HG02852 (cell line): ENCODE results near the gene TENT5C.

Experiments used
- ATAC-seq: cut with Tn5 transposase; IDR thresholded peaks from one replicate; pipeline ENCODE4 v1.9.1; 2021; ENCODE audit warnings: mild to moderate bottlenecking, moderate library complexity; ENCODE audit not compliant: unreplicated experiment

Gene TENT5C

DNA sequence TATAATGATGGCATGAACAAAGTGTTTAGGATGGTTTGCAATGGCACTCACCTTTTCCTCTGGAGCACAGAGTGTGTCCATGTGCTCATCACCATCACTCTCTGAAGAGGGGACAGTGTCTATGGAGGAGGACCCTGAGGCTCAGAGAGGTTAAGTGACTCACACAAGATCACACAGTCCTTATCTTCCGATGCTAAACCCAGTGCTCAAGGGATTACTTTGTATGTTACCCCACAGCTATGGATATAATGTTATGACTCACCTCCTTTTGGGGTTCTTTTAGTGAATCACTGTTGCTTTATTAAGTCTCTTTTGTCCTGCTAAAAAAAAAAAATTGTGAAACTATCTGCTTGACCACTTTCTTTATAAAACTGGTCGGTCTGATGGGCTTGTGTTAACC lies 67.6 kb downstream of the TENT5C start:
- no peak for ATAC-seq

DNA sequence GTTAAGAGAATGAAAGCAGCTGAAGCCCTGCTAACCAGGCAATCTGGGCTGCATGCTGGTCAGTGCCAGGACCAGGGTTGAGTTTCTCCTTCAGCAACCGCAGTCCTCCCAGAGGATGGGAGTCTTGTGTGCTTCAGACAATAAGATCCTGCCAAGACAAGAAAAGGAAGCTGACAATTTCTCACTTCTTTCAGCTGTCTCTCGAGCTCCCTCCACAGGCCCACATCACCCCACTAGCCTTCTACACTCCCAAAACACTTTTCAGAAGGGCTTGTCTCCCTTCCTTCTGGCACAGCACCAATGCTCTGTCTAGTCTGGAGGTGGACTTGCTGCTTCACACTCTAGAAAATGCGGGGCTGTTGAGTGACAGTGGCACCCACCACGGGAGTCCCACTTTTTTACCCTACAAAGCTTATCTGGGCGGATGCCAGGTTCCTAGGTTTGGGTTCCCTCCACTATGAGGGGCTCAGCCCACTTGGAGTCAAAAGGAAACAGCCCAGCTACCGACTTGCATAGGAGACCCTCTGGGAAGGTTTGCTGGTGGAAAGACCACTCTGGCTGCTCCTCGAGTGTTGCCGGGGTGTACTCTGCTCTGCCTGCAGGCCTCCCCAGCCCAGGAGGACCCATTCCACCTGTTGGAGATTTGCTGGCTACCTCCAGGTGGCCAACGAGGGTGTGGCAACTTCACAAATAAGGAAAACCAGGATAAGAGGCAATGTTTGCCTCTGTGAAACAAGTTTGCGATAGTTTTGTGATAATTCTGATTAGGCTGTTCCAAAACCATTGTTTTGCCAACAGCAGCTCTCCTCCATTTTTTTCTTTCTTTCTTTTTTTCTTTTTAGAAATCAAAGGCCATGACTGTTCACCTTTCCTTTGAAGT lies 68.9 kb downstream of the TENT5C start:
- ATAC-seq, result peak; percentile 46

DNA sequence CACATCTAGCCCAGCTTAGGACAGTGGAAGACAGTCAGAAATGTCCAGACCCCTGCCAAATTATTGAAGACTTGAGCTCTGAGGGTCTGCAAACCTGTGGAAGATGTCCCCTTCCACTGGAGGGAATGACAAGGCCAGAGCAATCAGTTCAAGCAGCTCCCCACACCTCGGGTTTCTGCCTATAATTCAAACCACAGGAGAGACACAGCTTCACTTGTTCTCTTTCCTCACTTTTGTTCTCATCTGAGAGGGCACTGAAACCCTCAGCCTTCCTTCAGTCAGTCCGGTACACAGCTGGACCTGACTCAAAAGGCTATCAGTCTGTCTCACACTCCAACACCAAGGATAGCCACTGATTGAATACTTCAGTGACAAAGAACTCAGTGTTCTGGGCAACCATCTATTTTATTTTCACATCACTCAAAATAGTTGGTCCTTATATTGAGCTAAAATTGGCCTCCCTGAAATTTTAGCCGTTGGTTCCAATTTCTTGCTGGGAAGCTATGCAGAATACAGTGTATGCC lies 70.1 kb downstream of the TENT5C start:
- no peak for ATAC-seq

DNA sequence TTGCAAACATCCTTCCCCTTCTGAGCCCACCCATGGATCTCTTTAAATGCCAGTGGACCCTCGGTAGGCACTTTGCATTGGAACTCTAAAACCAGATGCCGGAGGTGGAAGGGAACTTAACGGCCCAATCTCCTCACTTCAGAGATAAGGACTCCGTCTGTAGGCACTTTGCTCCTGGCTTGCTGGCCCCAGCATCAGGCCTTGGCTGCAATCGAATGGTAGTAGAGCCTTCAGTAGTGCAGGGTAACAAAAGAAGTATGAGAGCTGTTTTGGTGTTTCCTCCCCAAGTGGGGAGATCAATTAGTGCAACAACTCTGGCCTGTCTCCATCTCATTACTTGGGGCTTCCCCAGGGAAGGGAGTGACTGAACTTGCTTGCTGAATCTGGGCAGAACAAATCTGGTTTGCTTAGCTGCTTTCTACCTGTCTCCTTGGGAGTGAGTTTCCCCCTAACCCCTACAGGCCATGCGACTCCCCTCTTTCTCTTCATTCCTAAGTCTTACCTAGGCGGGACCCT lies 70.8 kb downstream of the TENT5C start:
- no peak for ATAC-seq
